NT2/D1 (cell line): ENCODE results near the gene ALLC.

ENCODE experiments used
- SUZ12 ChIP-seq: IDR thresholded peaks from 2 replicates; pipeline ENCODE4 v1.6.1; 2011; ENCODE audit not compliant: insufficient read length, insufficient read depth; ENCODE audit errors: extremely low read depth
- YY1 ChIP-seq: IDR thresholded peaks from 2 replicates; pipeline ENCODE4 v1.6.1; 2011; ENCODE audit not compliant: insufficient read length, insufficient read depth

- TF ChIP-seq SUZ12 = no peak
- TF ChIP-seq YY1 = no peak
Measured at GRCh38 chr2:3679616-3680393, 21.8 kb downstream of the ALLC start.
